SJCRH30 (cell line): ENCODE measurements around the gene CCNJL. TPM values are rescaled to one million over a fixed set of nuclear protein-coding genes. Genes with fewer than 3 reads are reported as not detected.

Experiments
- DNase-seq, 2 experiments: peaks; one replicate each; pipeline ENCODE4 v3.0.0-alpha.2; 2015 to 2020
- H3K27ac ChIP-seq: fragments of 250-450 bp; sonication (Bioruptor Pico); 2 replicates; pipeline ENCODE4 v1.5.1; 2020; ENCODE audit warnings: mild to moderate bottlenecking, moderate library complexity
- H3K27me3 ChIP-seq: fragments of 250-450 bp; sonication (Bioruptor Pico); 2 replicates; pipeline ENCODE4 v1.5.1; 2020; ENCODE audit warnings: mild to moderate bottlenecking, moderate library complexity
- H3K36me3 ChIP-seq: fragments of 250-450 bp; sonication (Bioruptor Pico); 2 replicates; pipeline ENCODE4 v1.5.1; 2020; ENCODE audit warnings: mild to moderate bottlenecking, moderate library complexity
- H3K4me1 ChIP-seq: fragments of 250-450 bp; sonication (Bioruptor Pico); 2 replicates; pipeline ENCODE4 v1.5.1; 2020; ENCODE audit warnings: mild to moderate bottlenecking, moderate library complexity
- H3K4me3 ChIP-seq: fragments of 250-450 bp; sonication (Bioruptor Pico); 2 replicates; pipeline ENCODE4 v1.5.1; 2020; ENCODE audit warnings: mild to moderate bottlenecking, moderate library complexity
- H3K9me3 ChIP-seq: fragments of 250-450 bp; sonication (Bioruptor Pico); replicated peaks from 2 replicates; pipeline ENCODE4 v1.5.1; 2020; ENCODE audit warnings: mild to moderate bottlenecking, moderate library complexity
- total RNA-seq: library from RNA; depleted of rRNA; stranded (reverse); fragments of >200 nt; shearing (Covaris generic); gene quantifications from 2 replicates; pipeline ENCODE4 v1.2.3, GENCODE V29; 2014

CCNJL gene
- total RNA-seq, 1 experiment from 2014 or later: 6.5 TPM

DNA sequence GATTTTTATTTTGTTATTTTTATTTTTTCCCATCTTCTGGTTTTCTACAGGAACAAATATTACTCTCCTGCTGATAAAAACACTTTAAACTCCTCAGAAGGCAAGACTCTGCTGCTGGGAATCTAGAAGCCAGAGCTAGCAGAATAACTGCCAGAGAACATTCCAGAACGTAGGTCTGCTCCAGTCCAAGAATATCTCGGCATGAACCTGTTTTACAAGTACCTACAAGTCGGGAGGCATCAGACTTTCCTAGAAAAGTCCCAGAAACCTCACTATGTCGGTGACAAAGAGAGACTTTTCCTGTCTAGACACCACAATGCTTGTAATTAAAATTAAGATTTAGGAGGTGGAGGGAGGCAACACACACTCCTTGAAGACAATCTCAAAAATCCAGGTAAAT, 41.7 kb downstream of the CCNJL start:
- H3K36me3 ChIP-seq: peaks cover under 1% of the 10 kb centered on the region; the same call in 1 of the 2 replicates
- no peak for DNase-seq
- peak overlapping the region; percentile 82 for H3K27ac ChIP-seq
- H3K4me3 ChIP-seq: no peak overlapping the region
- H3K27me3 ChIP-seq: no peaks in the 10 kb centered on the region
- H3K9me3 ChIP-seq: no peaks in the 10 kb centered on the region
- peaks cover 33% of the 10 kb centered on the region for H3K4me1 ChIP-seq

DNA sequence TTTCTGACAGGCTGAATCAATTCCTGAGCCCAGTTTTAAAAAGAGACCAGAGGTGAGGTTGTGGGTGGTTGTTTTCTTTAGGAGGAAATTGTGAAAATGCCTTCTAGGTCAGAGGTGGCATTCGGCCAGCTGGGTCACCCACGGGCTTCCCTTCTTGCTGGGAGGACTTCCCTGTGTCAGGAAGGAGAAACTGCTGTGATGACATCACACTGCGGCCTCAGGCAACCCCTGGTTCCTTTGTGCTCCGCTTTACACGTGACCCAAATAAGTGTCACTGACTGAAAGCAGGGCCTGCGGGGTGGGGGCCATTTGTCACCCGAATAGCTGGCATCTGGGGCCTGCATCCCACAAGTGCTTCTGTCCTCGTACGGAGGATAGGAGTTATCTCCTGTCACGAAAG, 43.3 kb downstream of the CCNJL start:
- Histone ChIP-seq H3K36me3 (no peaks in the 10 kb centered on the region), H3K27ac (peak overlapping the region; percentile 34; the same call in 1 of the 2 replicates), H3K9me3 (no peaks in the 10 kb centered on the region), H3K27me3 (no peaks in the 10 kb centered on the region), H3K4me3 (no peak overlapping the region), H3K4me1 (peaks cover 33% of the 10 kb centered on the region)
- peak; percentile 47 to 58 for DNase-seq

DNA sequence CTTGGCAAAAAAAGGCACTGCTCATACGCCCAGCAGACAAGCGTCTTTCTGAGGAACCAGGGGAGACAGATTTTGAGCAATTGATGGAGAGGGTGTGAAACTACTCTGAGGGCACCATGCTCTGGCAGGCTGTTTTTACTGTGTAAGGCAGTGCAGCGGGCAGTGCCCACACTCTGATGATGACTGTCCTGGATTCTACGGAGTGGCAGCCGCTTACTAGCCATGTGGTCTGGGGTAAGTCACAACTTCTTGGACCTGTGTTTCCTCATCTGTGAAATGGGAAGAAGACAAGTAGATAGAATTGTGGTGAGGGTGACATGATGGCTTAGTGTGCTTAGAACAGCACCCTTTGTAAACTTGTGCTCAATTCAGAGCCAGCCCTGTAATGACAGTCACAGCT, 44.2 kb downstream of the CCNJL start:
- H3K27ac ChIP-seq: no peak overlapping the region
- H3K4me3 ChIP-seq: no peak overlapping the region
- no peak for DNase-seq
- H3K9me3 ChIP-seq: no peaks in the 10 kb centered on the region
- no peaks in the 10 kb centered on the region for H3K27me3 ChIP-seq
- H3K36me3 ChIP-seq: no peaks in the 10 kb centered on the region
- H3K4me1 ChIP-seq: peaks cover 33% of the 10 kb centered on the region

DNA sequence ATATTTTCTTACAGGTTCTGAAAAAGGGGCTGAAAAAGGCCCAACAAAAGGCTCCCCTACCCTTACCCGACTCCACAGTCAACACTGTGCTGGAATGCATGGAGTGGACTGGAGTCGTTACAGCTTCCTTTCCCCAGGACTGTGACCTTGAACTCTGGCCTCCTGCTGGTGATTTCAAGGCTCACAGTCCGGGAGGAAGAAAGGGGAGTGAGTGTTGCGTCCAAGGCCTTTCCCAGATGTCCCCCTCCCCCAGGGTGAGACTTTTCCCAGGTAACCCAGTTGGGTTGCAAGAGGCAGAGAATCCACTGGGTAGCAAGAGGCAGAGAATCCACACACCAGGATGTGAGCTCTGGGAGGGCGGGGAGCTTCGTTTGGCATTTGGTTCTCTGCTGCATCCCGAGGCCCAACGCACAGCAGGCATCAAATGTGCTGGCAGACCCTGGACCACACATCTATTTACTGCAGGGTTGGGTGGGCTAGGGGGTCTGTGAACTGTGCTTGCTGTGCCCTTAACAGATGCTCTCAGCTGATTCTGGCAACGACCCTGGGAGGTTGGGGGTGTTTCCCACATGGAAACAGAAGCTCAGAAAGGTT, 45.5 kb downstream of the CCNJL start:
- Histone ChIP-seq H3K4me1 (peaks cover 26% of the 10 kb centered on the region), H3K9me3 (no peaks in the 10 kb centered on the region), H3K4me3 (no peak overlapping the region), H3K36me3 (no peaks in the 10 kb centered on the region), H3K27ac (no peak overlapping the region), H3K27me3 (no peaks in the 10 kb centered on the region)
- no peak for DNase-seq

DNA sequence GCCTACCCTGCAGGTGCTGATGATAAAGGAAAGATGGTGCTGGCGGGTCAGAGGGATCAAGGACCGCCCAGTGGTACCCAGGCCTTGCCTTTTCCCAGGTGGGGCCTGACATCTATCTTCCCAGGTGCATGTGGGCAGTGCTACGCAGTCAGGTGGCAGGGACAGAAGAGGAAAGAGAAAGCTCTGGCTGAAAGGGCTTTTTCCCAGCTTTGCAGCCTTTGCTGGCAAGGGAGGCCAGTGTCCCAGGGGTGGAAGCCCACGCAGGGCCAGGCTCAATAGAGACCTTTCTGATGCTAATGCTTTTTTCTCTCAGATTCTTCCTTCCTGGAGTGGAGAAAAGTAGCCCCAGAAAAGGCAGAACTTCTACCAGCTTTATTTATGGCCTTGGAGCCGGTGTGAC, 46.3 kb downstream of the CCNJL start:
- Histone ChIP-seq H3K27me3 (no peaks in the 10 kb centered on the region), H3K4me3 (no peak overlapping the region), H3K9me3 (no peaks in the 10 kb centered on the region), H3K27ac (no peak overlapping the region), H3K4me1 (peaks cover 21% of the 10 kb centered on the region), H3K36me3 (no peaks in the 10 kb centered on the region)
- no peak for DNase-seq

DNA sequence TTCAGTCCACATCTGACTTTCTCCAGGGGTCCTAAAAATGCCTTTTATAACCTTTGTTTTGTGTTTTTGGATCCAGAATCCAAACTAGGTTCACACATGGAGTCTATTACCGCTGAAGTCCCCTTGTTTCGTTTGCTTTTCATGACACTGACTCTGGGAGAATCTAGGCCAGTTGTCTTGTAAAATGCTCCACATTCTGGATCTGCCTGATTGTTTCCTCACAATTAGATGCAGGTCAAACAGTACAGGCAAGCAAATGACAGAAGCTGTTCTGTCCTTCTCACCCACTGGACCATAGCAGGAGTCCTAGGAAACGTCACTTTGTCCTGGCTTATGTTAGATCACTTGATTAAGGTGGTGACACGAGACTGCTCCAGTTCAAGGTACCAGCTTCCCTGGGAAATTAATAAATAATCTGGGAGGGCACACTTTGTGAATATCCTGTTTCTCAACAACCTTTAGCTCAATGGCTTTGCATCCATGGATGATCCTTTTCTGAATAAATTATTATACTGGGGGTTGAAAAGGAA, 49.0 kb downstream of the CCNJL start:
- Histone ChIP-seq H3K4me1 (peaks cover 7% of the 10 kb centered on the region; the same call in 1 of the 2 replicates), H3K27me3 (no peaks in the 10 kb centered on the region), H3K36me3 (peaks cover 3% of the 10 kb centered on the region; the same call in 1 of the 2 replicates), H3K27ac (no peak overlapping the region), H3K9me3 (no peaks in the 10 kb centered on the region), H3K4me3 (no peak overlapping the region)
- DNase-seq: no peak

DNA sequence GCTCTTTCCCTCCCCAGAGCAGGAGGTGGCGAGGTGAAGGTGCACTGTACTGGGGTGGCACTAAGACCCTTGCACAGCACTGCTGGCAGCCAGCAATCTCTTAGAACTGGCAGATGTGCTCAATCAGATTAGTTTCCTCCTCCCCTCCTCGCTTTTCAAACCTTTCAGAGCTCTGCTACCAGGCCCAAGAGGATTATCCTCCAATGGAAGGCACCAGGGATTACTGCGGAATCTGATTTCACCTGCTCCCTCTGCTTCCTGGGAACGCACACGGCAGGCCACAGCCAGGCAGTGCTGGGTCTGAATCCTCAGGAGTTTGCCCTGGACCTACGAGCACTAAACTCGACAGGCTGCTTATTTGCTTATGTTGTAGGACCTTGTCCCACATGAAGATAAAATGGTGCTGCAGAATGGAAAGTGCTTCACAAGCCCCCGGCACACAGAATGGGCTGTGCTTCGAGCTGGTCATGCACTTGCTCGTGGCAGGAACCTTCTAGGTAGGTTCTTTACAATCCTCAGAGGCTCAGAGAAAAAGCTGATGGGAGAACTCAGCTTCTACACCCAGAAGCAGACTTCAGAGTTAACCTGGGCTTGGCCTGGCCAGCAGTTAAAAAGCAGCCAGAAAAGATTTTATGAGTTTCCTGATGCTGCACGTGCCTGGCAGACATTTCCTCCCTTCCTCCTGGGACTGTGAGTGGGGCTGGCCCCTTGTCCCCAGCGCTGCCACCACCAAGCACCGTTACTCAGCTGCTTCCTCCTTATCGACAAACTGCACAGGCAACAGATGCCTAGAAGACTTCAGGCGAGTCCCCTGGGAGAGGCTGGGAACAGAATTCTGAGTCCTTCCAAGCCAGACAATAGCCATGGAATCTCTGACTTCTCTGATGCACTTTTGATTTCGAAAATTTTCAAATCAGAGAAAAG, 50.0 kb downstream of the CCNJL start:
- peak in 1 of 2 experiments; percentile 52 for DNase-seq
- H3K27ac ChIP-seq: no peak overlapping the region
- H3K4me3 ChIP-seq: no peak overlapping the region
- peaks cover 3% of the 10 kb centered on the region; the same call in 1 of the 2 replicates for H3K36me3 ChIP-seq
- H3K4me1 ChIP-seq: peaks cover 7% of the 10 kb centered on the region; the same call in 1 of the 2 replicates
- no peaks in the 10 kb centered on the region for H3K27me3 ChIP-seq
- H3K9me3 ChIP-seq: no peaks in the 10 kb centered on the region

DNA sequence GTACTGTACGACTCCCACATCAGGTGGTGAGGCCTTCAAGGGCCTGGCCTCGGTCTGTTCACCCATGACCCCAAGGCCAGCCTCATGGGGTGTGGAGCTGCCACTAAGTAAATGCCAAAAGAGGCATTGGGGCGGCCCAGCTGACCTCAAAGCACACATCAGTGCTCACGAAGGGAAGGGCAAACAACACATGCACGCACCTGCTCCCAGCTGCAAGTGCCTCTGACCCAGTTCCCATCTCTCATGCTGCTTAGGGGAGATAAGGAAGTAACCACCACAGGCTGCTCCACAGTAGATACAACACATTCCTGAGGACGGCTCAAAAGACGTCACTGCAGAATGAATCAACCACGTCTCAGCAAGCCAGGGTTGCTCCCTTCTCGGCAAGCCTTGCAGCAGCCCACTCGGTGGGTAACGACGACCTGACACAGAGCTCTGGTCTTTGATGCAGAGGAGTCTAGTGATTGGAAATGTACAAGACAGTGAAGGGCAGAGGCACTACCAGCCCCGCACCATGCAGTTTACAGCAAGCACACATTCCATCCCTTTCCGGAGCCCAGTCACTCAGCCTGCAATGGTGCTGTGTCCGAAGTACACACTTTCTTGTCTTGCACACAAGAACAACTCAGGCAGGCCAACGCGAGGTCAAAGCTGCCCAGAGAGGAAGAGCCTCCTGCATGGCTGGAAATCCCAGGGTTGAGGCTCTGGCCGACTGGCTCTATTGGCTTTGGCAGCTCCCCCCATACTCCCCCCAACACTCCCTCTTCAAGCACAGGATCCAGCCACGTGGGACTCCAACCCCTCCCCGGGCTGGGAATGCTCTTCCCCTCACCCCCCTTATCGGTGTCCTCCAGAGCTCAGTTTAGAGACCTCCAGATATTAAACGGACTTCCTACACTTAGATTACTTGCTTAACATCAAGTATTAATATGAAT, 51.2 kb downstream of the CCNJL start:
- H3K27me3 ChIP-seq: no peaks in the 10 kb centered on the region
- no peaks in the 10 kb centered on the region for H3K9me3 ChIP-seq
- no peak overlapping the region for H3K27ac ChIP-seq
- no peak overlapping the region for H3K4me3 ChIP-seq
- peaks cover 6% of the 10 kb centered on the region; the same call in 1 of the 2 replicates for H3K36me3 ChIP-seq
- no peak for DNase-seq
- H3K4me1 ChIP-seq: peaks cover 7% of the 10 kb centered on the region; the same call in 1 of the 2 replicates

DNA sequence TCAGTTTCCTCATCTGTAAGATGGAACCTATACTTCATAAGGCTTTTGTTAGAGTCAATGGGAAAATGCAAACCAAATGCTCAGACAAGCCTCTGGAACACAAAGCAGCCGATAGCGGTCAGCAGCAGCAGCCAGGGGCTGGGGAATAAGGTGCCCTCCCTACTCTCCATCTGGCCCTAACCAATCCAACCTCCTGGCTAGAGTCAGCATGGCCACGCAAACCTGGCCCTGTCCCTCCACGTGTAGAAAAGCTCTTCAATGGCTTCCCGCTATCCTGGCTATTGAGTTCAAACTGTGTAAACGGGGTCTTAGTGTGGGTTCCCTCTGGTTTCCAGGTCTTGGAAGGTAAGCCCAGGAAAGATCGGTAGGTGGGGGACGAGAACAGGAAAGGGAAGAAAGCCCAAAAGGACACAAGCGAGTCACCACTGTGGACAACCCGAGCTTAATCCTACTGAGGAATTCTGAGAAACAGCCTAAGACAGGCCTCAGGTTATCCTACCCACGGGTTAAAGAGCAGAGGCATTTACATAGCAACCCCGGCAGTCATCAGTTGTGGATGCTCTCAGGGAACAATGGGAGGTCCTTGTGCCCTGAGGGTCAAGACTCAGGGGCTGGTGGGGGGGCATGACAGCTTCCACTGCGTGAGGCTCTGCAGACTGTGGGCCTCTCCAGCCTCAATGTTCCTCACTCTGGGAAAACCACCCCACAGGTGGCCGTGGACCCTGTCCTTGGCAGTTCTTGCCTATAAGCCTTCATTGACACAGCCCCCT, 52.2 kb downstream of the CCNJL start:
- peaks cover 10% of the 10 kb centered on the region; the same call in 1 of the 2 replicates for H3K36me3 ChIP-seq
- no peaks in the 10 kb centered on the region for H3K27me3 ChIP-seq
- H3K4me1 ChIP-seq: peaks cover 7% of the 10 kb centered on the region; the same call in 1 of the 2 replicates
- DNase-seq: no peak
- H3K4me3 ChIP-seq: no peak overlapping the region
- H3K9me3 ChIP-seq: no peaks in the 10 kb centered on the region
- H3K27ac ChIP-seq: no peak overlapping the region

DNA sequence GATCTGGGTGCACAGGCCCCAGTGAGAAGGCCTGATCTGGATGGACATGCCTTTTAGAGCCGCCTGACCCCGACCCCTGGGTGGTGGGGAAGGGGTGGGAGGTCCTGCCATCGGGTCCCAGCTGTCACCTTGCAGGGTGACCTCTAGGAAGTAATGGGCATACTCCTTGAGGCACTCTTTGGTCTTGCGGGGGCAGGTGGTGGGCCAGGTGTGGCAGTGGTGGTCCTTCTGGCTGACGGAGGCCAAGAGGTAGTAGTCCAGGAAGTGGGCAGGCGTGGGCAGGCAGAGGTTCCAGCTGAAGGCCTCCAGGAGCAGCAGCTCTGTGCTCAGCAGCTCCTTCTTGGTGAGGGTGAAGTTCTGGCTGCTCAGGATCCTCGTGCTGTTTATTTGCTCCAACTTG, 53.0 kb downstream of the CCNJL start:
- no peak overlapping the region for H3K27ac ChIP-seq
- H3K4me3 ChIP-seq: no peak overlapping the region
- no peaks in the 10 kb centered on the region for H3K9me3 ChIP-seq
- peaks cover 13% of the 10 kb centered on the region; the same call in 1 of the 2 replicates for H3K36me3 ChIP-seq
- H3K27me3 ChIP-seq: no peaks in the 10 kb centered on the region
- no peak for DNase-seq
- H3K4me1 ChIP-seq: peaks cover 7% of the 10 kb centered on the region; the same call in 1 of the 2 replicates

DNA sequence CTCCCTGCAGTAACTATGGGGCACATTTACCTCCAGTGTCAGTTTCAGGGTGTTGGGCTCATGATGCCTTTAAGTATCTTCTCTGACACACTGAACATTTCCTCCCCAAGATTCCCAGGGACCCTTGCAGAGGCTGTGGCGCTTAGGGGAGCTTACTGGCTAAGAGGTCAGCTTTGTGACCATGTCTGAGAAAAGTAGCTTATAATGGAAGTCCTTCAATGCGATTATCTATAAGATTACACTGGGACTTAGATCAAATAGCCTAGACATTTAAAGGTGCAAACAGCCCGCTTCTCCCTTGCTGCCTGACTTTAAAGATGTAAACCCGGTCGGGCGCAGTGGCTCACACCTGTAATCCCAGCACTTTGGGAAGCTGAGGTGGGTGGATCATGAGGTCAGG, 57.7 kb downstream of the CCNJL start:
- Histone ChIP-seq H3K4me3 (no peak overlapping the region), H3K4me1 (no peaks in the 10 kb centered on the region), H3K9me3 (no peaks in the 10 kb centered on the region), H3K27me3 (no peaks in the 10 kb centered on the region), H3K27ac (no peak overlapping the region), H3K36me3 (peaks cover 15% of the 10 kb centered on the region; the same call in 1 of the 2 replicates)
- DNase-seq: no peak

DNA sequence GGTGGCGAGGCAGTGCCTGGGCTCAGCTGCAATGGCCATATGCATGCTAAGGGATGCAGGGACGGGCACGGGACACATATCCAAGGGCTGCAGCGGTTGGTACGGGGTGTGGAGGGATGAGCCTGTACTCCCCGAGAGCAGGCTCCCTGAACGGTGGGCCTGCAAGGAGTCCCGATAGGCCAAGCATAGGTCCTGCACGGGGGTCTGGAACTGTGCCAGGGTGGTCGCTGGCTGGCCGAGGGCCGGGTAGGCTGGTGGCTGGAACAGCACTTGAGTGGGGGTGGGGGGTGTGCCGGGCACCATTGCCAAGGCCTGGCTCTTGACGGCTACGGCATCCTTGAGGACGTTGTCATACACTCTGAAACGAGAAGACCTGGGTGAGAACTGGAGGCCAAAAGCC, 58.9 kb downstream of the CCNJL start:
- Histone ChIP-seq H3K27ac (no peak overlapping the region), H3K9me3 (no peaks in the 10 kb centered on the region), H3K4me1 (no peaks in the 10 kb centered on the region), H3K27me3 (no peaks in the 10 kb centered on the region), H3K4me3 (no peak overlapping the region), H3K36me3 (peaks cover 12% of the 10 kb centered on the region; the same call in 1 of the 2 replicates)
- no peak for DNase-seq

DNA sequence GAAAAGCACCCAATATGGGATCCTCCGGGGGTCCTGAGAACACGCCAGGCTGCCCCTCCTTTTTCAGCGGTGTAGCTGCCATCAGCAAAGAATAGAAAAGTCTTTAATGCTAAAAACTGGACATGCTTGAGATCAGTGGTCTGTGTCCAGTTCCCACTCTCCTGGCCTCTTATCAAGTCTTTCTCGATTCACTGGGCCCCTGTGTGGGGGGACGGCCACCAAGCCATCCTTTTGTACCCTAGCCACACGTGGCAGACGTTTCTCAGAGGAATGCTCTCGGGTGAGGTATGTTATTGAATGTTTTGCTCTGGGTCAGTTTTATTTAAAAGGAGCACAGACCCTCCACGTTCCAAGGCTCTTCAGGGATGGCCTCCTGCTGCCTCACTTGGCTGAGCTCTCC, 59.4 kb downstream of the CCNJL start:
- DNase-seq: no peak
- H3K4me3 ChIP-seq: no peak overlapping the region
- H3K4me1 ChIP-seq: no peaks in the 10 kb centered on the region
- peaks cover 12% of the 10 kb centered on the region; the same call in 1 of the 2 replicates for H3K36me3 ChIP-seq
- no peaks in the 10 kb centered on the region for H3K9me3 ChIP-seq
- H3K27ac ChIP-seq: no peak overlapping the region
- no peaks in the 10 kb centered on the region for H3K27me3 ChIP-seq
